ENCODE measurements around the gene GYG2. TPM values are rescaled to one million over a fixed set of nuclear protein-coding genes. Genes with fewer than 3 reads are reported as not detected.
A peak's percentile ranks its signal among the peaks of the same experiment; 100 is the strongest.

Gene GYG2
- total and polyA plus RNA-seq, 2 donors, result 0.23 to 0.38 TPM

DNA sequence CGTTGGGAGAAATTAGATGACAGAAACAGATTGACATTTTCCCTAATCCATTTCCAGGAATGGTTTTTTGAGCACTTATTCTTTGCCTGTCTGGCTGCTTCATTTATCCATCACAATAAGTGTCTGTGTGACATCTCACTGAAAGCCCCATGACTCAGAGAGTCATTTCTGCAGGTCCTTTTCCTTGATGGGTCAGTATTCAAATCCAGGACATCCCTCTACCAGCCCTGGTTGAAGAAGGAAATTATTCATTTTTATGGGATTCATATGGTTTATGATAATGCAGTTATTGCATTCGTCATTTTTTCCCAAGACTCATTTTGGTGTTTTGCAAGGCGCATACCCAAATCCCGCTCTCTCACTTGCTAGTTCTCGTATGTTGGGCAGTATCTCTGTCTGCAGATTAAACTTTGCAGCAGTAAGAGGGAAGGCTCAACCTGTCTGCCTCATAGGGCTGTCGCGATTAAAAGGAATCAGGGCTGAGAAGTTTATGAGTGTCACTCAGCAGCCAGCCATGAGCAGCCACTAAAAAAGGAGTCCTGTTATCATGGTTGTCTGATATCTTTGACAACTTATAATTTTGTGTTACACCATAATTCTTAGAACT is 44.0 kb downstream of the GYG2 start:
- no peaks in the 10 kb centered on the region for H3K4me1 ChIP-seq (ENCODE audit: control insufficient read depth in 2 of 2, insufficient read depth in 2 of 2, low read length in 2 of 2)
- no peak for DNase-seq (ENCODE audit: low read depth in 6 of 9, low spot score in 9 of 9)
- H3K4me3 ChIP-seq (ENCODE audit: low read length in 2 of 2), result no peak overlapping the region
- H3K36me3 ChIP-seq (ENCODE audit: control insufficient read depth in 2 of 2, insufficient read depth in 2 of 2, low read length in 1 of 2), result no peaks in the 10 kb centered on the region
- no peaks in the 10 kb centered on the region for H3K9me3 ChIP-seq (ENCODE audit: control insufficient read depth in 2 of 2, insufficient read depth in 1 of 2, low read length in 1 of 2)
- H3K27me3 ChIP-seq (ENCODE audit: control insufficient read depth in 2 of 2, insufficient read depth in 1 of 2, low read length in 1 of 2), result no peaks in the 10 kb centered on the region
- H3K27ac ChIP-seq (ENCODE audit: low read depth in 1 of 2, low read length in 1 of 2), result no peak overlapping the region
- WGBS, result 98% methylated on average over 7 of the region's 7 CpGs

DNA sequence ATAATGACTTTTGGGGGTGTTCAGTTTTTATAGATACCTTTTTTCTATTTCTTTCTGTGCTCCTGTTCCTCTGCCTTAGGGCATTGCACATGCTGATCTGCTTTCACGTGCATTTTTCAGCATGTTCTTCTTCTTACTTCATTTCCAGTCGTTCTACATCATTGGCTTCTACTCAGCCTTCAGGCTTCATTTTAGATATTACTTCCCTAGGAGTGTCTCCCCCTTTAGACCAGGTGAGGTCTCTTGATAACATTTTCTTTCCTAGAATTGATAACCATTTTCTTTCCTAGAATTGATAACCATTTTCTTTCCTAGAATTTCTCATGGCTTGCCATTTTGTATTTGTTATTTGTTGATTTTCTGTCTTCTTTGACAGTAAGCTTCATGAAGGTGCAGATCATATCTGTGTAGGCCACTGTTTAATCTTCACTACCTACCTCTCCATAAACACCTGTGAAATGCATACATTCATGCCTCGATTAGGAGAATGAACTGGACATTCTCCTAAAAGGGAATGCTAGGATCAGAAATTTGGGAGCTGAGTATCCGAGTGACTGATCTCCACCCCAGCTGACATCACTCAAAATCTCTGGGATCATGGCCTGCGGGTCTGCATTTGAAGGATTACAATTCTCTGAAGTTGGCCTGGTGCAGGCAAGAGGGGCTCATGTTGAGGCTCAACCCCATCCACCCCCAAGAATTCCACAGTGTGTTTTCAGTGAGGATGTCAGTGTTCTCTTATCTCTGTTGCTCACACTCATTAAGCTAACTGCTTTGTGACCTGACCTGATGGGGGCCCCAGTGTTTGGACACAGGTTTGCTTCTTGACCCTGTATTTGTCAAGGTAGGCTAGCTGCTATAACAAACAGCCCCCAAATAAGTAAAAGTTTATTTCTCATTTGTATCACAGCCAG is 45.7 kb downstream of the GYG2 start:
- WGBS, result 95% methylated on average over 5 of the region's 5 CpGs
- Histone ChIP-seq H3K27me3 (ENCODE audit: control insufficient read depth in 2 of 2, insufficient read depth in 1 of 2, low read length in 1 of 2) (no peaks in the 10 kb centered on the region), H3K27ac (ENCODE audit: low read depth in 1 of 2, low read length in 1 of 2) (no peak overlapping the region), H3K9me3 (ENCODE audit: control insufficient read depth in 2 of 2, insufficient read depth in 1 of 2, low read length in 1 of 2) (no peaks in the 10 kb centered on the region), H3K4me3 (ENCODE audit: low read length in 2 of 2) (no peak overlapping the region), H3K36me3 (ENCODE audit: control insufficient read depth in 2 of 2, insufficient read depth in 2 of 2, low read length in 1 of 2) (no peaks in the 10 kb centered on the region), H3K4me1 (ENCODE audit: control insufficient read depth in 2 of 2, insufficient read depth in 2 of 2, low read length in 2 of 2) (no peaks in the 10 kb centered on the region)
- DNase-seq (ENCODE audit: low read depth in 6 of 9, low spot score in 9 of 9), result no peak

DNA sequence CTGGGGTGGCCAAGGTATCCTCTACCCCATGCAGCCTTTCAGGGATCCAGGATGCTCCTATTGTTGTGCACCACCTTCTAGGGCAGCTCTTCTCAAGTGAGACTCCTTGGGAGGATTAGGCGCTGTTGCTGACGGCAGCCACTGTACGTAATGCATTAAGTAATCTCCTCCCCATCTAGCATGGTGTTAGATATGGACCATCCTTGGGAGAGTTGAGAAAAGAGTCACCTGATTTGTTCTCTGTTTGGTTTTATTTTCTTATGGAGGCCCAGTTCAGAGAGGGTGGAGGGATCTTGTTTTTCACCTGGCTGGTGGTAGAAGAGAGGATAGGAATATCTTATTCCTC is 46.4 kb downstream of the GYG2 start:
- Histone ChIP-seq H3K4me1 (ENCODE audit: control insufficient read depth in 2 of 2, insufficient read depth in 2 of 2, low read length in 2 of 2) (no peaks in the 10 kb centered on the region), H3K4me3 (ENCODE audit: low read length in 2 of 2) (no peak overlapping the region), H3K36me3 (ENCODE audit: control insufficient read depth in 2 of 2, insufficient read depth in 2 of 2, low read length in 1 of 2) (no peaks in the 10 kb centered on the region), H3K9me3 (ENCODE audit: control insufficient read depth in 2 of 2, insufficient read depth in 1 of 2, low read length in 1 of 2) (no peaks in the 10 kb centered on the region), H3K27ac (ENCODE audit: low read depth in 1 of 2, low read length in 1 of 2) (no peak overlapping the region), H3K27me3 (ENCODE audit: control insufficient read depth in 2 of 2, insufficient read depth in 1 of 2, low read length in 1 of 2) (no peaks in the 10 kb centered on the region)
- DNase-seq (ENCODE audit: low read depth in 6 of 9, low spot score in 9 of 9), result no peak
- WGBS, result 98% methylated on average over 3 of the region's 3 CpGs

DNA sequence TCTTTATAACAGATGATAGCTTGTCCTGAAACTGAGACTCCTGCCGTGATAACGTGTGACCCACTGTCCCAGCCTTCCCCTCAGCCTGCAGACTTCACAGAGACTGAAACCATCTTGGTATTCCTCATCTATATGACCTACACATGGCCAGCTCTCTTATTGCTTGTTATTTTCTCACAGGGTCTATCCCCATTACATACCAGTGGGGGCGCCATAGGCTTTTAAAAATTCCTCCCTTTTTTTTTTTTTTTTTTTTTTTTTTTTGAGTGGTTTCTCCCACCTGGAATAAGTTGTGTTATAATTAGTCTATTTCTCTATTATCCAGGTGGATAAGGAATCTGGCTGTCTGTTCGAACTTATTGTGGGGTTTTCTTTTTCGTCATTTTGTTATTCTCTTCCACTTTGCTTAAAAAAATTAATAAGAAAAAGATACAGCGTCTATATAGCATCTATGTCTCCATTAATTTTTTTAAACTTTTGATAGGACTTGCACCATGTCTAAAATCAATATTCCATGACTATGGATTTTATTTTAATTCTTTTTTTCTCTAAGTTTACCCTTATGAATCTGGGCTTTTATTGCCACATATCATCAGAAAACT is 47.2 kb downstream of the GYG2 start:
- WGBS, result 94% methylated on average over 6 of the region's 6 CpGs
- no peak overlapping the region for H3K27ac ChIP-seq (ENCODE audit: low read depth in 1 of 2, low read length in 1 of 2)
- no peak for DNase-seq (ENCODE audit: low read depth in 6 of 9, low spot score in 9 of 9)
- H3K4me3 ChIP-seq (ENCODE audit: low read length in 2 of 2), result no peak overlapping the region
- H3K4me1 ChIP-seq (ENCODE audit: control insufficient read depth in 2 of 2, insufficient read depth in 2 of 2, low read length in 2 of 2), result no peaks in the 10 kb centered on the region
- H3K36me3 ChIP-seq (ENCODE audit: control insufficient read depth in 2 of 2, insufficient read depth in 2 of 2, low read length in 1 of 2), result no peaks in the 10 kb centered on the region
- no peaks in the 10 kb centered on the region for H3K27me3 ChIP-seq (ENCODE audit: control insufficient read depth in 2 of 2, insufficient read depth in 1 of 2, low read length in 1 of 2)
- H3K9me3 ChIP-seq (ENCODE audit: control insufficient read depth in 2 of 2, insufficient read depth in 1 of 2, low read length in 1 of 2), result no peaks in the 10 kb centered on the region

DNA sequence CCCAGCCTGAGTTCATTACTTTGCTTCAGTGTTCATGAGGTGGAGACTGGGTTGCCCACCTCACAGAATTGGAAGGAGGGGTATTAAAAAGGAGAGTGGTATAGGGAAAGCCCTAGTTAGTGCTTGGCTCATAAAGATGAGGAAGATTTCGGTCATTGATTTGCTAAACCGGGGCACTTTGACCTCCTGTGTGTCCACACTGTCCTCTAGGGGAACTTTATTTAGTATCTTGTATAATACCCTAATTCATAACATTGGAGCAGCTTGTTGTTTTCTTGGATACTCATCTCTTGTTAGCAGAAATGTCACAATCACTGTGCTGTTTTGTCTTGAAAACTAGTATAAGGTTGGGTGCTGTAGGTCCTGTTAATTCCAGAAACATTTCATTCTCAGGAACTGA is 49.8 kb downstream of the GYG2 start:
- H3K36me3 ChIP-seq (ENCODE audit: control insufficient read depth in 2 of 2, insufficient read depth in 2 of 2, low read length in 1 of 2), result no peaks in the 10 kb centered on the region
- no peak overlapping the region for H3K27ac ChIP-seq (ENCODE audit: low read depth in 1 of 2, low read length in 1 of 2)
- DNase-seq (ENCODE audit: low read depth in 6 of 9, low spot score in 9 of 9), result no peak
- WGBS, result 93% methylated on average over 2 of the region's 2 CpGs
- H3K4me1 ChIP-seq (ENCODE audit: control insufficient read depth in 2 of 2, insufficient read depth in 2 of 2, low read length in 2 of 2), result no peaks in the 10 kb centered on the region
- no peaks in the 10 kb centered on the region for H3K9me3 ChIP-seq (ENCODE audit: control insufficient read depth in 2 of 2, insufficient read depth in 1 of 2, low read length in 1 of 2)
- H3K27me3 ChIP-seq (ENCODE audit: control insufficient read depth in 2 of 2, insufficient read depth in 1 of 2, low read length in 1 of 2), result no peaks in the 10 kb centered on the region
- no peak overlapping the region for H3K4me3 ChIP-seq (ENCODE audit: low read length in 2 of 2)

DNA sequence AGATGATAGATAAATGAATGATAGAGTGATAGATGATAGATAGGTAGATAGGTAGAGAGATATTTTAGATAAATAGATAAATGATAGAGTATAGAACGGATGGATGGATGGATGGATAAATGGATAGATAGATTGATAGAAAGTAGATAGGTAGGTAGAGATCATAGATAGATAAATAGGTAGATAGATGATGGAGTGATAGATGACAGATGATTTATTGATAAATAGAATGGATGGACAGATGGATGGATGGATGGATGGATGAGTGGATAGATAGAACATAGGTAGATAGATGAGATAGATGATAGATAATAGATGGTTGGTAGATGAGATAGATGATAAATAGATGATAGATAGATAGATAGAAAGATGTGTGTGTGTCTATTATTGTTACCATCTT is 50.9 kb downstream of the GYG2 start:
- WGBS, result 100% methylated on average over 1 of the region's 1 CpG
- H3K36me3 ChIP-seq (ENCODE audit: control insufficient read depth in 2 of 2, insufficient read depth in 2 of 2, low read length in 1 of 2), result no peaks in the 10 kb centered on the region
- H3K9me3 ChIP-seq (ENCODE audit: control insufficient read depth in 2 of 2, insufficient read depth in 1 of 2, low read length in 1 of 2), result no peaks in the 10 kb centered on the region

DNA sequence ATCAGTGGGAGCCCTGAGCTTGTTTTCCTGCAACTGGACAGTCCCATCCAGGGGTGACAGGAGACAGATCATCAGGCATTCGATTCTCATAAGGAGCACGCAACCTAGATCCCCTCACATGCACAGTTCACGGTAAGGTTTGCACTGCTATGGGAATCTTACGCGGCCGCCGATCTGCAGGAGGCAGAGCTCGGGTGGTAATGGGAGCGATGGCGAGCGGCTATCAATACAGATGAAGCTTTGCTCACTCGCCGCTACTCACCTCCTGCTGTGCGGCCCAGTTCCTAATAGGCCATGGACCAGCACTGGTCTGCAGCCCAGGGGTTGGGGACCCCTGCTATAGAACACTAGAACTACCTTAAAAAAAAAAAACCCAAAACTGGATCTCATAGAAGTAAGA is 55.0 kb downstream of the GYG2 start:
- no peaks in the 10 kb centered on the region for H3K4me1 ChIP-seq (ENCODE audit: control insufficient read depth in 2 of 2, insufficient read depth in 2 of 2, low read length in 2 of 2)
- no peaks in the 10 kb centered on the region for H3K27me3 ChIP-seq (ENCODE audit: control insufficient read depth in 2 of 2, insufficient read depth in 1 of 2, low read length in 1 of 2)
- no peaks in the 10 kb centered on the region for H3K36me3 ChIP-seq (ENCODE audit: control insufficient read depth in 2 of 2, insufficient read depth in 2 of 2, low read length in 1 of 2)
- DNase-seq (ENCODE audit: low read depth in 6 of 9, low spot score in 9 of 9), result no peak
- 98% methylated on average over 14 of the region's 14 CpGs for WGBS
- H3K4me3 ChIP-seq (ENCODE audit: low read length in 2 of 2), result no peak overlapping the region
- H3K9me3 ChIP-seq (ENCODE audit: control insufficient read depth in 2 of 2, insufficient read depth in 1 of 2, low read length in 1 of 2), result no peaks in the 10 kb centered on the region
- no peak overlapping the region for H3K27ac ChIP-seq (ENCODE audit: low read depth in 1 of 2, low read length in 1 of 2)

More for the DNA sequence above, 50.9 kb downstream of the GYG2 start:
- DNase-seq (ENCODE audit: low read depth in 6 of 9, low spot score in 9 of 9), result no peak
- Histone ChIP-seq H3K4me3 (ENCODE audit: low read length in 2 of 2) (no peak overlapping the region), H3K27ac (ENCODE audit: low read depth in 1 of 2, low read length in 1 of 2) (no peak overlapping the region), H3K27me3 (ENCODE audit: control insufficient read depth in 2 of 2, insufficient read depth in 1 of 2, low read length in 1 of 2) (no peaks in the 10 kb centered on the region), H3K4me1 (ENCODE audit: control insufficient read depth in 2 of 2, insufficient read depth in 2 of 2, low read length in 2 of 2) (no peaks in the 10 kb centered on the region)

DNA sequence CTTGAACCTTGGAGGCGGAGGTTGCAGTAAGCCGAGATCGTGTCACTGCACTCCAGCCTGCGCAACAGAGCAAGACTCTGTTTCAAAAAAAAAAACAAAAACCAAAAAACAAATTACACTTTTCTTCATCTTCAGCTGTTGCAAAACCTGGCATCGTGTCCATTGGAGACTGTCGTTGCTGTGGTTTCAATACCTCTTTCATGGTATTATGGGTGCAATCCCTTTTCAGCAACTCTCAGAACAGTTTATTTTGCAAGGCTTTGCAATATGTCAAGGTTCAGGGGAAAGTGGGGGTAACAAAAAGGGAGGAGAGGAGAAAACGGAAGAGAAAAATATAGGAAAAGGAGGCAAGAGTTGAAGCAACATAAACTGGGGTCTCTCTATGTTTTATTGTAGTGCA is 59.6 kb downstream of the GYG2 start:
- H3K36me3 ChIP-seq (ENCODE audit: control insufficient read depth in 2 of 2, insufficient read depth in 2 of 2, low read length in 1 of 2), result no peaks in the 10 kb centered on the region
- H3K27me3 ChIP-seq (ENCODE audit: control insufficient read depth in 2 of 2, insufficient read depth in 1 of 2, low read length in 1 of 2), result peaks cover 0 to 7% of the 10 kb centered on the region in 2 donors
- H3K4me3 ChIP-seq (ENCODE audit: low read length in 2 of 2), result no peak overlapping the region
- no peaks in the 10 kb centered on the region for H3K9me3 ChIP-seq (ENCODE audit: control insufficient read depth in 2 of 2, insufficient read depth in 1 of 2, low read length in 1 of 2)
- no peak overlapping the region for H3K27ac ChIP-seq (ENCODE audit: low read depth in 1 of 2, low read length in 1 of 2)
- H3K4me1 ChIP-seq (ENCODE audit: control insufficient read depth in 2 of 2, insufficient read depth in 2 of 2, low read length in 2 of 2), result no peaks in the 10 kb centered on the region
- DNase-seq (ENCODE audit: low read depth in 6 of 9, low spot score in 9 of 9), result no peak
- 94% methylated on average over 7 of the region's 7 CpGs for WGBS

DNA sequence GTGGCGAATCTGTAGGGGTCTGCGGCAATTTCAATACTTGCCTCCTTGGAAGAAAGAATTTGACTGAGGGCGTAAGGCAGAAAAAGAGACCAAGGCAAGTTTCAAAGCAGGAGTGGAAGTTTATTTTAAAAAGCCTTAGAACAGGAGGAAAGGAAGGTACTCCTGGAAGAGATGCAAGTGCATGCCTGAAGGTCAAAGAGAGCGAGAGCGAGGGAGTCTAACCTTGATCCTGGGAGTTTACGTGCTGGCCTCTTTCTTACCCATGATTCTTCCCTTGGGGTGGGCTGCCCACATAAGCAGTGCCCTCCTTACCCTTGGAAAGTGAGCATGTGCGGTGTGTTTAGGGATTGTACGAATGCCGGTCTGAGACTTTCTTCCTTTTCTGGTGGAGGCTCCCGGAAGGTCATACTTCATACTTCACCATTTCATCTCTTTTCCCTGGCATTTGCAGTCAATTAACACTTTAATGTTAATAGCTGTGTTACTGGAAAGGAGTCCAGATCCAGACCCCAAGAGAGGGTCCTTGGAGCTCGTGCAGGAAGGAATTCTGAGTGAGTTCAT is 60.4 kb downstream of the GYG2 start:
- 52% methylated on average over 11 of the region's 11 CpGs for WGBS
- DNase-seq (ENCODE audit: low read depth in 6 of 9, low spot score in 9 of 9), result no peak

More for the DNA sequence above, 60.4 kb downstream of the GYG2 start:
- Histone ChIP-seq H3K36me3 (ENCODE audit: control insufficient read depth in 2 of 2, insufficient read depth in 2 of 2, low read length in 1 of 2) (no peaks in the 10 kb centered on the region), H3K27me3 (ENCODE audit: control insufficient read depth in 2 of 2, insufficient read depth in 1 of 2, low read length in 1 of 2) (peaks cover 0 to 7% of the 10 kb centered on the region in 2 donors), H3K4me1 (ENCODE audit: control insufficient read depth in 2 of 2, insufficient read depth in 2 of 2, low read length in 2 of 2) (no peaks in the 10 kb centered on the region), H3K4me3 (ENCODE audit: low read length in 2 of 2) (peak overlapping the region; percentile 41 to 47), H3K9me3 (ENCODE audit: control insufficient read depth in 2 of 2, insufficient read depth in 1 of 2, low read length in 1 of 2) (no peaks in the 10 kb centered on the region), H3K27ac (ENCODE audit: low read depth in 1 of 2, low read length in 1 of 2) (no peak overlapping the region)
